ENCODE data around the gene PTPRD.
"Not testable (repeated sequence)": the region's sequence is repeated elsewhere in the genome, so short reads cannot be mapped to it uniquely, and the experiment has no call there.

The PTPRD gene

DNA sequence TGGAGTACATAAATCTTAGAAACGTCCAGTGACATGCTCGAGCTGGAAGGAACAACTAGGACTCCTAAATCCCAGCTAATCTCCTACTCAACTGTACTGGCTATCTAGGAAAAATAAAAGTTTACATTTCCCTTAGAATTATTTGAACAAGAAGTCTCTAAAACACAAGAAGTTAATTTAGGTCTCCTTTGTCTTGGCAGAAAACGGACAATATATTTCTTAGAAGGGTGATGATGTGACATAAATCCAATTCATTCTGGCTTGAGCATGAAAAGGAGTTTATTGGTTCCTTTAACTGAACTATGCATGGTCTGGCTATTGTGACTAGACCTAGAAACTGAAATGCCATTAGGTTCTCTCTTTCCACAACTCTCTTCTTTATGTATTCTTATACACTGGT, 1571.0 kb downstream of the PTPRD start:
- Histone ChIP-seq H3K9ac (ENCODE audit: low read length) (no peak overlapping the region), H3K36me3 (ENCODE audit: control insufficient read depth, low read depth, low read length) (no peaks in the 10 kb centered on the region), H3K4me3 (ENCODE audit: low read length) (no peak overlapping the region), H3K9me3 (ENCODE audit: control insufficient read depth, low read depth, low read length) (no peaks in the 10 kb centered on the region), H3K27ac (ENCODE audit: low read length) (no peak overlapping the region), H3K27me3 (ENCODE audit: control insufficient read depth, insufficient read depth, low read length) (no peaks in the 10 kb centered on the region), H3K4me1 (ENCODE audit: control insufficient read depth, low read depth, low read length) (no peaks in the 10 kb centered on the region)

- Histone ChIP-seq H3K27ac (ENCODE audit: low read length) (no peak overlapping the region), H3K9ac (ENCODE audit: low read length) (no peak overlapping the region), H3K9me3 (ENCODE audit: control insufficient read depth, low read depth, low read length) (no peaks in the 10 kb centered on the region), H3K4me3 (ENCODE audit: low read length) (no peak overlapping the region), H3K36me3 (ENCODE audit: control insufficient read depth, low read depth, low read length) (no peaks in the 10 kb centered on the region), H3K27me3 (ENCODE audit: control insufficient read depth, insufficient read depth, low read length) (no peaks in the 10 kb centered on the region), H3K4me1 (ENCODE audit: control insufficient read depth, low read depth, low read length) (no peaks in the 10 kb centered on the region)
Measured at GRCh38 chr9:9033022-9033421, 1579.8 kb downstream of the PTPRD start.

DNA sequence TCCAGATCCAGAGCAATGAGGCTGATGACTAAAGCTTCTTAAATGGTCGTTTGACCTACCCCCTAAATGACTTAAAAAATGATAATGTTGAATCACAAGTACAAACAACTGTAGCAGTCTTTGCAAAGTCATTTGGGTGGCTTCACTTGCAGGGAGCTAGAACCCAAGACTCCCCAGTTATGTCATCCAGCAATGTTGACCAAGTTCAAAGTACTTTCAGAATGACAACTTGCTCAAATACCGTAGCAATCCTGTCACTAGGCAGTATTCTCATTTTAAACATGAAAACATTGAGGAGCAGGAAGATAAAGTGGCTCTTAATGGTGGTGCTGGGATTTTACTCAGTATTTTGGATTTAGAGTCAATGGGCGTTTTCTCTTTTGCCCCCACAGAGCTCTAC, 1596.2 kb downstream of the PTPRD start:
- Histone ChIP-seq H3K4me1 (ENCODE audit: control insufficient read depth, low read depth, low read length) (no peaks in the 10 kb centered on the region), H3K4me3 (ENCODE audit: low read length) (no peak overlapping the region), H3K27me3 (ENCODE audit: control insufficient read depth, insufficient read depth, low read length) (no peaks in the 10 kb centered on the region), H3K36me3 (ENCODE audit: control insufficient read depth, low read depth, low read length) (no peaks in the 10 kb centered on the region), H3K9ac (ENCODE audit: low read length) (no peak overlapping the region), H3K27ac (ENCODE audit: low read length) (no peak overlapping the region), H3K9me3 (ENCODE audit: control insufficient read depth, low read depth, low read length) (no peaks in the 10 kb centered on the region)

- no peaks in the 10 kb centered on the region for H3K4me1 ChIP-seq (ENCODE audit: control insufficient read depth, low read depth, low read length)
- no peaks in the 10 kb centered on the region for H3K36me3 ChIP-seq (ENCODE audit: control insufficient read depth, low read depth, low read length)
- H3K9me3 ChIP-seq (ENCODE audit: control insufficient read depth, low read depth, low read length), result no peaks in the 10 kb centered on the region
- H3K9ac ChIP-seq (ENCODE audit: low read length), result no peak overlapping the region
- no peak overlapping the region for H3K27ac ChIP-seq (ENCODE audit: low read length)
- H3K27me3 ChIP-seq (ENCODE audit: control insufficient read depth, insufficient read depth, low read length), result no peaks in the 10 kb centered on the region
- no peak overlapping the region for H3K4me3 ChIP-seq (ENCODE audit: low read length)
Measured at GRCh38 chr9:9004810-9005209, 1608.0 kb downstream of the PTPRD start.

DNA sequence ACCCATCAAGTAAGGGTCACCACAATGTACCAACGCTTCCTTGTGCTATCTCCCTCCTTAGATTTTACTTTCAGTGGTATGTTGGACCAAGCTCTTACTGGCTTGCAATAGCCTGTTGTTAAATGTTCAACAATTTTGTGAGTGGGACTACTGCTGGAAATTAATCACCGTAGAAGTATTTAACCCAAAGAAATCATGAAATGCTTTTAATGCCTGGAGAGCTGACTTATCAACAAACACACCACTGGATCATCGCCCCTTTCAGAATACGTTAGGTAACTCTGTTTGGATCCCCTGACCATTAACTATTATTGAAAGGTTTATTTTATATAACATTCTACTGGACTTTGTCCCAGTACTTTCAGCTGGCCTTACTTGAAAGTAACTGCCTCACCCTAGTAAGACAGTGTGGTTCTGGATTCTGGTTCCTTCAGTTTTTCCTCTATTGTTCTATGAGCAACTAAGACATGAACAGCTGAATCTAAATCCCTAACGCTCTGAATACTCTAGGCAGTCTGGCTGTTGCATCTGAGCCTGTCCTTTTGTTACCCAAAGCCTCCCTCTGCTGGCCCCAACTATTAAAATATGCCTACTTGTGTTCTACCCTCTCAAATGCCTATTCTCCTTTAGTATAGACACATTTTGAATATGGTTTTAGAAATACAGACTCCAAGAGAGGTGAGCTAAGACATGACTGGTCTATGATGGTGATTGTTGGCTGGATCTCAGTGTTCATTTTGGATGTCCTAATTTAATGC, 1609.8 kb downstream of the PTPRD start:
- H3K9me3 ChIP-seq (ENCODE audit: control insufficient read depth, low read depth, low read length), result no peaks in the 10 kb centered on the region
- no peaks in the 10 kb centered on the region for H3K36me3 ChIP-seq (ENCODE audit: control insufficient read depth, low read depth, low read length)
- no peak overlapping the region for H3K4me3 ChIP-seq (ENCODE audit: low read length)
- no peak overlapping the region for H3K9ac ChIP-seq (ENCODE audit: low read length)
- H3K27ac ChIP-seq (ENCODE audit: low read length), result no peak overlapping the region
- no peaks in the 10 kb centered on the region for H3K27me3 ChIP-seq (ENCODE audit: control insufficient read depth, insufficient read depth, low read length)
- H3K4me1 ChIP-seq (ENCODE audit: control insufficient read depth, low read depth, low read length), result no peaks in the 10 kb centered on the region

GRCh38 chr9:8980496-8981013, 1632.2 kb downstream of the PTPRD start:
- H3K4me1 ChIP-seq (ENCODE audit: control insufficient read depth, low read depth, low read length), result no peaks in the 10 kb centered on the region
- no peaks in the 10 kb centered on the region for H3K36me3 ChIP-seq (ENCODE audit: control insufficient read depth, low read depth, low read length)
- H3K9ac ChIP-seq (ENCODE audit: low read length), result no peak overlapping the region
- no peak overlapping the region for H3K27ac ChIP-seq (ENCODE audit: low read length)
- no peak overlapping the region for H3K4me3 ChIP-seq (ENCODE audit: low read length)
- H3K27me3 ChIP-seq (ENCODE audit: control insufficient read depth, insufficient read depth, low read length), result no peaks in the 10 kb centered on the region
- no peaks in the 10 kb centered on the region for H3K9me3 ChIP-seq (ENCODE audit: control insufficient read depth, low read depth, low read length)

- Histone ChIP-seq H3K4me3 (ENCODE audit: low read length) (no peak overlapping the region), H3K27ac (ENCODE audit: low read length) (no peak overlapping the region), H3K27me3 (ENCODE audit: control insufficient read depth, insufficient read depth, low read length) (no peaks in the 10 kb centered on the region), H3K36me3 (ENCODE audit: control insufficient read depth, low read depth, low read length) (no peaks in the 10 kb centered on the region), H3K9me3 (ENCODE audit: control insufficient read depth, low read depth, low read length) (no peaks in the 10 kb centered on the region), H3K9ac (ENCODE audit: low read length) (no peak overlapping the region), H3K4me1 (ENCODE audit: control insufficient read depth, low read depth, low read length) (no peaks in the 10 kb centered on the region)
Measured at GRCh38 chr9:8978334-8978733, 1634.5 kb downstream of the PTPRD start.

- H3K9ac ChIP-seq (ENCODE audit: low read length); H3K27me3 ChIP-seq (ENCODE audit: control insufficient read depth, insufficient read depth, low read length); H3K4me1 ChIP-seq (ENCODE audit: control insufficient read depth, low read depth, low read length); H3K4me3 ChIP-seq (ENCODE audit: low read length); H3K9me3 ChIP-seq (ENCODE audit: control insufficient read depth, low read depth, low read length); H3K36me3 ChIP-seq (ENCODE audit: control insufficient read depth, low read depth, low read length); H3K27ac ChIP-seq (ENCODE audit: low read length): not testable (repeated sequence)
Measured at GRCh38 chr9:8968350-8968749, 1644.5 kb downstream of the PTPRD start.

DNA sequence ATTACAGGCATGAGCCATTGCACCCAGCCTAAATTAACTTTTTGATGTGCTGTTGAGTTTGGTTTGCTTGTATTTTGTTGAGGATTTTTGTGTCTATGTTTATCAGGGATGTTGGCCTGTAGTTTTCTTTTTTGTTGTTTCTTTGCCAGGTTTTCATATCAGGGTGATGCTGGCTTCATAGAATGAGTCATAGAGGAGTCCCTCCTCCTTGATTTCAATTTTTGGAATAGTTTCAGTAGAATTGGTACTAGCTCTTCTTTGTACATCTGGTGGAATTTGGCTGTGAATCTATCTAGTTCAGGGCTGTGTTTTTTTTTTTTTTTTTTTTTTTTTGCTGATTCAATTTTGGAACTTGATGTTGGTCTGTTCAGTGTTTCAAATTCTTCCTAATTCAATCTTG, 1648.9 kb downstream of the PTPRD start:
- H3K27me3 ChIP-seq (ENCODE audit: control insufficient read depth, insufficient read depth, low read length), result no peaks in the 10 kb centered on the region
- no peaks in the 10 kb centered on the region for H3K4me1 ChIP-seq (ENCODE audit: control insufficient read depth, low read depth, low read length)
- H3K36me3 ChIP-seq (ENCODE audit: control insufficient read depth, low read depth, low read length), result no peaks in the 10 kb centered on the region
- H3K9me3 ChIP-seq (ENCODE audit: control insufficient read depth, low read depth, low read length), result no peaks in the 10 kb centered on the region
- H3K27ac ChIP-seq (ENCODE audit: low read length), result no peak overlapping the region
- no peak overlapping the region for H3K4me3 ChIP-seq (ENCODE audit: low read length)
- no peak overlapping the region for H3K9ac ChIP-seq (ENCODE audit: low read length)

DNA sequence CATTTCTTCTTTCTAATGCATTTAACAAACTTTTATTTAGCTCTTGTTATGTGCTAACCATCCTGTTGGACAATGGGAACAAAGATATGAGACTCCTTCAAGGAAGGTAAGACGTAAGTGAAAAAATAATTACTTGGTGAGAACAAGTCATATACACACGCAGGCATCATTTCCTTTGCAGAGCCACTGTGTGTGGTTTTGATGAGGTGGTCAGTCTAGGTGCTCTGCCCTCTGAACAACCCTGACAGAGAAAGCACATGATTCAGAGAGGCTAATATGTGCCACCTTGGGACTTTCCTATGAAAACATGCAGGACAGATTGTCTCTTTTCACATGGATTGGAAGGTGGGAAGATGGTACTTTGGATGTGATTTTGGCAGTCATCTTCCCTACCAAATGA, 1650.7 kb downstream of the PTPRD start:
- H3K27me3 ChIP-seq (ENCODE audit: control insufficient read depth, insufficient read depth, low read length), result no peaks in the 10 kb centered on the region
- no peaks in the 10 kb centered on the region for H3K4me1 ChIP-seq (ENCODE audit: control insufficient read depth, low read depth, low read length)
- H3K4me3 ChIP-seq (ENCODE audit: low read length), result no peak overlapping the region
- H3K36me3 ChIP-seq (ENCODE audit: control insufficient read depth, low read depth, low read length), result no peaks in the 10 kb centered on the region
- no peaks in the 10 kb centered on the region for H3K9me3 ChIP-seq (ENCODE audit: control insufficient read depth, low read depth, low read length)
- no peak overlapping the region for H3K9ac ChIP-seq (ENCODE audit: low read length)
- H3K27ac ChIP-seq (ENCODE audit: low read length), result no peak overlapping the region

DNA sequence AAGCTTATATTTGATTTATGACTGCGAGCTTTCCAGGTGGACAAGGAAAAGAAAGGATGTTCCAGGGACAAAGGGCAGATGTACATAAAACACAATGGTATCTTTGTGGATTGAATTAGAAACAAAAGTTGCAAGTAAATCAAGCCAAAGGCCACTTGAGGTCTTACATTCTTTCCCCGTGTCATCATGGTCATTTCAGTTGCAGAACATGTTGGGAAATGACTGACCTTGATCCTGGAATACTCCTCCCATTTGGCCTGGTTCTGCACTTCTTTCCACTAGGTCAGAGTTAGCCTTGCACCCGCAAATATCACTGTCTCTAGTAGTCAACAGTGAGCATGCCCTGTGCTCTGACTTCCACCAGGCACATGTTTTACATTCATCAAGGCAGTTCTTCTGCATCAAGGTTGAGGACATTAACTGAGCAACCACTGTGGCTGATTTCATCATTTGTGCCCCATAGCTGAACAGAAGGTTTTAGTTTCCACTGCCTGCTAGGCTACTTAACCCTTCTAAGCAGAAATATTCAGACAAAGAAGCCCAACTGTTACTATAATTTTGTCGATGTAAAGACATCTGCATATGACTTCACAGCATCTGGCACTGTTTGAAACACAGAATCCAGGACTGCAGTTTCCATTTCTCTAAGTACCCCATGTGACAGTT, 1651.5 kb downstream of the PTPRD start:
- Histone ChIP-seq H3K9ac (ENCODE audit: low read length) (no peak overlapping the region), H3K4me1 (ENCODE audit: control insufficient read depth, low read depth, low read length) (peaks cover under 1% of the 10 kb centered on the region), H3K36me3 (ENCODE audit: control insufficient read depth, low read depth, low read length) (no peaks in the 10 kb centered on the region), H3K27ac (ENCODE audit: low read length) (no peak overlapping the region), H3K4me3 (ENCODE audit: low read length) (no peak overlapping the region), H3K9me3 (ENCODE audit: control insufficient read depth, low read depth, low read length) (no peaks in the 10 kb centered on the region), H3K27me3 (ENCODE audit: control insufficient read depth, insufficient read depth, low read length) (no peaks in the 10 kb centered on the region)

DNA sequence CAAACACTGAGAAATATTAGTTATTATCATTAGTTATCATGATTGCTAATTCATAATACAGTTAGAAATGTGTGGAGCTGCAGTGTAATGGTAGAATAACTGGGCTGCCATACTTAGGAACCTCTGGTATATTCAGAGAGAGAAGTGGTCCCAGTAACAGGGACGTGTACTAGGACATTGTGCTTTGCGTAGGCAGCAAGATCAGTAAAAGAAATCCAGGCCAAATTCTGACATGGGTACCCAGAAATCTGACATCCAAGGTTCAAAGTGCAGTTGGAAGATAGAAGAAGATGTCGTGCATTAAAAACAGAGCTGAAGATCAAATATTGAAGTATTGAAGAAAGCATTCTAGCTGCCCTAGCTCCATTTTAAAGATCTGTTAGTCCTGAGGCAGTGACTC, 1652.5 kb downstream of the PTPRD start:
- Histone ChIP-seq H3K4me1 (ENCODE audit: control insufficient read depth, low read depth, low read length) (peaks cover 8% of the 10 kb centered on the region), H3K36me3 (ENCODE audit: control insufficient read depth, low read depth, low read length) (no peaks in the 10 kb centered on the region), H3K9ac (ENCODE audit: low read length) (no peak overlapping the region), H3K9me3 (ENCODE audit: control insufficient read depth, low read depth, low read length) (no peaks in the 10 kb centered on the region), H3K4me3 (ENCODE audit: low read length) (no peak overlapping the region), H3K27ac (ENCODE audit: low read length) (no peak overlapping the region), H3K27me3 (ENCODE audit: control insufficient read depth, insufficient read depth, low read length) (no peaks in the 10 kb centered on the region)
